KG1 (cell line): ENCODE data around the gene HMX1.

Experiments
- DNase-seq: peaks from one replicate; lab custom pipeline; 2025; lab: John Stamatoyannopoulos, UW

HMX1 gene

GRCh38 chr4:8871417-8872401, at the start of gene HMX1:
HMX1 (minus strand) TSS chr4:8871839; CDS start chr4:8871614, 225 bp downstream.
- no peak for DNase-seq

GRCh38 chr4:8920969-8921368, 49.3 kb upstream of the HMX1 start:
- no peak for DNase-seq

GRCh38 chr4:8920289-8920965, 48.8 kb upstream of the HMX1 start:
- DNase-seq: no peak

- no peak for DNase-seq
Measured at GRCh38 chr4:8919651-8920288, 48.1 kb upstream of the HMX1 start.

- peak; percentile 67 for DNase-seq
Measured at GRCh38 chr4:8917868-8918783, 46.5 kb upstream of the HMX1 start.

GRCh38 chr4:8917321-8917811, 45.7 kb upstream of the HMX1 start:
- DNase-seq: no peak

GRCh38 chr4:8916906-8917305, 45.3 kb upstream of the HMX1 start:
- DNase-seq: no peak

GRCh38 chr4:8916351-8916885, 44.8 kb upstream of the HMX1 start:
- no peak for DNase-seq

GRCh38 chr4:8915201-8916200, 43.9 kb upstream of the HMX1 start:
- no peak for DNase-seq

GRCh38 chr4:8914461-8915171, 43.0 kb upstream of the HMX1 start:
- no peak for DNase-seq

- no peak for DNase-seq
Measured at GRCh38 chr4:8913858-8914460, 42.3 kb upstream of the HMX1 start.

- DNase-seq: no peak
Measured at GRCh38 chr4:8913121-8913857, 41.6 kb upstream of the HMX1 start.

- DNase-seq: no peak
Measured at GRCh38 chr4:8912506-8912905, 40.9 kb upstream of the HMX1 start.

- DNase-seq: no peak
Measured at GRCh38 chr4:8912089-8912455, 40.4 kb upstream of the HMX1 start.

- DNase-seq: no peak
Measured at GRCh38 chr4:8911316-8912088, 39.9 kb upstream of the HMX1 start.

GRCh38 chr4:8910822-8911315, 39.2 kb upstream of the HMX1 start:
- no peak for DNase-seq
